Central memory CD8-positive, alpha-beta T cell (primary cell): ENCODE data around the gene XIRP2.

Experiments
- ATAC-seq: fragments of 150-1000 bp; cut with Tn5 transposase; replicated peaks from 2 replicates; pipeline ENCODE4 v1.10.0; 2022; ENCODE audit warnings: mild to moderate bottlenecking, moderate FRiP score, moderate number of reproducible peaks; ENCODE audit not compliant: poor library complexity, severe bottlenecking; ENCODE audit errors: extremely low read depth
- DNase-seq, 2 donors: peaks; one replicate each; pipeline ENCODE4 v3.0.0; 2021; ENCODE audit warnings: low spot score in 2 of 2
- H3K27ac Mint-ChIP-seq: one replicate; pipeline ENCODE4 v1.8.0; 2022; ENCODE audit warnings: low read depth, mild to moderate bottlenecking, moderate library complexity, mixed read lengths
- H3K27me3 Mint-ChIP-seq: one replicate; pipeline ENCODE4 v1.8.0; 2022; ENCODE audit warnings: mixed read lengths
- H3K36me3 Mint-ChIP-seq: one replicate; pipeline ENCODE4 v1.8.0; 2022; ENCODE audit warnings: mild to moderate bottlenecking, moderate library complexity, mixed read lengths; ENCODE audit not compliant: insufficient read depth
- H3K4me1 Mint-ChIP-seq: one replicate; pipeline ENCODE4 v1.8.0; 2022; ENCODE audit warnings: mixed read lengths
- H3K4me3 Mint-ChIP-seq: one replicate; pipeline ENCODE4 v1.8.0; 2022; ENCODE audit warnings: mild to moderate bottlenecking, moderate library complexity, mixed read lengths
- H3K9me3 Mint-ChIP-seq: one replicate; pipeline ENCODE4 v1.8.0; 2022; ENCODE audit warnings: mixed read lengths

Gene XIRP2

GRCh38 chr2:166899676-166900075 lies 11.4 kb downstream of the XIRP2 start:
- H3K9me3 Mint-ChIP-seq, result peaks cover 12% of the 10 kb centered on the region
- H3K4me1 Mint-ChIP-seq, result no peaks in the 10 kb centered on the region
- no peaks in the 10 kb centered on the region for H3K36me3 Mint-ChIP-seq
- no peak overlapping the region for H3K4me3 Mint-ChIP-seq
- DNase-seq (no peak), ATAC-seq (no peak)
- no peaks in the 10 kb centered on the region for H3K27me3 Mint-ChIP-seq
- H3K27ac Mint-ChIP-seq, result no peak overlapping the region

- no peaks in the 10 kb centered on the region for H3K27me3 Mint-ChIP-seq
- no peaks in the 10 kb centered on the region for H3K36me3 Mint-ChIP-seq
- no peaks in the 10 kb centered on the region for H3K4me1 Mint-ChIP-seq
- H3K9me3 Mint-ChIP-seq, result peaks cover 12% of the 10 kb centered on the region
- DNase-seq (no peak), ATAC-seq (no peak)
- no peak overlapping the region for H3K4me3 Mint-ChIP-seq
- H3K27ac Mint-ChIP-seq, result no peak overlapping the region
Observed at GRCh38 chr2:166900700-166901099, 12.4 kb downstream of the XIRP2 start.

- Mint-ChIP-seq H3K27me3 (no peaks in the 10 kb centered on the region), H3K36me3 (no peaks in the 10 kb centered on the region), H3K9me3 (peaks cover 12% of the 10 kb centered on the region), H3K4me3 (no peak overlapping the region), H3K27ac (no peak overlapping the region), H3K4me1 (no peaks in the 10 kb centered on the region)
- ATAC-seq (no peak), DNase-seq (no peak)
Observed at GRCh38 chr2:166901336-166901735, 13.1 kb downstream of the XIRP2 start.

GRCh38 chr2:166916987-166917386 lies 28.7 kb downstream of the XIRP2 start:
- DNase-seq (no peak), ATAC-seq (no peak)

GRCh38 chr2:166917415-166917814 lies 29.1 kb downstream of the XIRP2 start:
- no peaks in the 10 kb centered on the region for H3K27me3 Mint-ChIP-seq
- H3K4me3 Mint-ChIP-seq, result no peak overlapping the region
- DNase-seq (no peak), ATAC-seq (no peak)
- H3K4me1 Mint-ChIP-seq, result no peaks in the 10 kb centered on the region
- H3K36me3 Mint-ChIP-seq, result peaks cover 2% of the 10 kb centered on the region
- H3K9me3 Mint-ChIP-seq, result peaks cover under 1% of the 10 kb centered on the region
- H3K27ac Mint-ChIP-seq, result no peak overlapping the region

More at GRCh38 chr2:166916987-166917386, 28.7 kb downstream of the XIRP2 start:
- Mint-ChIP-seq H3K27me3 (no peaks in the 10 kb centered on the region), H3K27ac (no peak overlapping the region), H3K9me3 (peaks cover 5% of the 10 kb centered on the region), H3K36me3 (peaks cover 2% of the 10 kb centered on the region), H3K4me3 (no peak overlapping the region), H3K4me1 (no peaks in the 10 kb centered on the region)

- ATAC-seq, result no peak
Observed at GRCh38 chr2:166921261-166921896, 33.1 kb downstream of the XIRP2 start.

GRCh38 chr2:166924967-166925366 lies 36.7 kb downstream of the XIRP2 start:
- H3K27me3 Mint-ChIP-seq, result no peaks in the 10 kb centered on the region
- H3K9me3 Mint-ChIP-seq, result peaks cover 10% of the 10 kb centered on the region
- H3K4me1 Mint-ChIP-seq, result no peaks in the 10 kb centered on the region
- peaks cover under 1% of the 10 kb centered on the region for H3K36me3 Mint-ChIP-seq
- H3K4me3 Mint-ChIP-seq, result no peak overlapping the region
- no peak for DNase-seq
- no peak for ATAC-seq
- no peak overlapping the region for H3K27ac Mint-ChIP-seq

More at GRCh38 chr2:166921261-166921896, 33.1 kb downstream of the XIRP2 start:
- no peaks in the 10 kb centered on the region for H3K4me1 Mint-ChIP-seq
- no peaks in the 10 kb centered on the region for H3K27me3 Mint-ChIP-seq
- peaks cover under 1% of the 10 kb centered on the region for H3K9me3 Mint-ChIP-seq
- peaks cover 2% of the 10 kb centered on the region for H3K36me3 Mint-ChIP-seq
- no peak for DNase-seq
- H3K27ac Mint-ChIP-seq, result no peak overlapping the region
- H3K4me3 Mint-ChIP-seq, result no peak overlapping the region

- DNase-seq (no peak), ATAC-seq (no peak)
- no peaks in the 10 kb centered on the region for H3K27me3 Mint-ChIP-seq
- H3K4me1 Mint-ChIP-seq, result no peaks in the 10 kb centered on the region
- H3K4me3 Mint-ChIP-seq, result no peak overlapping the region
- no peaks in the 10 kb centered on the region for H3K36me3 Mint-ChIP-seq
- peaks cover 10% of the 10 kb centered on the region for H3K9me3 Mint-ChIP-seq
- H3K27ac Mint-ChIP-seq, result no peak overlapping the region
Observed at GRCh38 chr2:166926657-166927056, 38.4 kb downstream of the XIRP2 start.

GRCh38 chr2:166932032-166932431 lies 43.8 kb downstream of the XIRP2 start:
- no peaks in the 10 kb centered on the region for H3K4me1 Mint-ChIP-seq
- no peak for ATAC-seq
- no peak overlapping the region for H3K27ac Mint-ChIP-seq
- H3K27me3 Mint-ChIP-seq, result no peaks in the 10 kb centered on the region
- H3K36me3 Mint-ChIP-seq, result no peaks in the 10 kb centered on the region
- H3K4me3 Mint-ChIP-seq, result no peak overlapping the region
- DNase-seq, result no peak
- H3K9me3 Mint-ChIP-seq, result peaks cover 10% of the 10 kb centered on the region

GRCh38 chr2:166934817-166935216 lies 46.5 kb downstream of the XIRP2 start:
- H3K9me3 Mint-ChIP-seq, result peaks cover 11% of the 10 kb centered on the region

GRCh38 chr2:166942377-166942776 lies 54.1 kb downstream of the XIRP2 start:
- ATAC-seq (no peak), DNase-seq (no peak)
- H3K27ac Mint-ChIP-seq, result no peak overlapping the region
- no peaks in the 10 kb centered on the region for H3K27me3 Mint-ChIP-seq
- no peak overlapping the region for H3K4me3 Mint-ChIP-seq
- H3K9me3 Mint-ChIP-seq, result peaks cover 15% of the 10 kb centered on the region
- no peaks in the 10 kb centered on the region for H3K4me1 Mint-ChIP-seq
- no peaks in the 10 kb centered on the region for H3K36me3 Mint-ChIP-seq

More at GRCh38 chr2:166934817-166935216, 46.5 kb downstream of the XIRP2 start:
- H3K36me3 Mint-ChIP-seq, result no peaks in the 10 kb centered on the region
- H3K4me1 Mint-ChIP-seq, result no peaks in the 10 kb centered on the region
- H3K27ac Mint-ChIP-seq, result no peak overlapping the region
- no peak for ATAC-seq
- DNase-seq, result no peak
- H3K27me3 Mint-ChIP-seq, result no peaks in the 10 kb centered on the region
- no peak overlapping the region for H3K4me3 Mint-ChIP-seq

- no peaks in the 10 kb centered on the region for H3K27me3 Mint-ChIP-seq
- H3K4me1 Mint-ChIP-seq, result no peaks in the 10 kb centered on the region
- no peaks in the 10 kb centered on the region for H3K36me3 Mint-ChIP-seq
- no peak overlapping the region for H3K4me3 Mint-ChIP-seq
- ATAC-seq, result no peak
- no peak for DNase-seq
- no peak overlapping the region for H3K27ac Mint-ChIP-seq
- peaks cover 9% of the 10 kb centered on the region for H3K9me3 Mint-ChIP-seq
Observed at GRCh38 chr2:166944909-166945308, 56.6 kb downstream of the XIRP2 start.

GRCh38 chr2:166957686-166958085 lies 69.4 kb downstream of the XIRP2 start:
- DNase-seq (no peak), ATAC-seq (no peak)
- Mint-ChIP-seq H3K27ac (no peak overlapping the region), H3K27me3 (no peaks in the 10 kb centered on the region), H3K9me3 (peaks cover 16% of the 10 kb centered on the region), H3K36me3 (no peaks in the 10 kb centered on the region), H3K4me3 (no peak overlapping the region), H3K4me1 (no peaks in the 10 kb centered on the region)
